Medulla oblongata (tissue), 1 donor: ENCODE results near the gene VWA5B1.
"Not testable (repeated sequence)": the region's sequence is repeated elsewhere in the genome, so short reads cannot be mapped to it uniquely, and the experiment has no call there.

Source experiments
- DNase-seq: peaks from one replicate; pipeline ENCODE4 v3.0.0-alpha.2; 2015; ENCODE audit errors: extremely low spot score

VWA5B1 gene

DNA sequence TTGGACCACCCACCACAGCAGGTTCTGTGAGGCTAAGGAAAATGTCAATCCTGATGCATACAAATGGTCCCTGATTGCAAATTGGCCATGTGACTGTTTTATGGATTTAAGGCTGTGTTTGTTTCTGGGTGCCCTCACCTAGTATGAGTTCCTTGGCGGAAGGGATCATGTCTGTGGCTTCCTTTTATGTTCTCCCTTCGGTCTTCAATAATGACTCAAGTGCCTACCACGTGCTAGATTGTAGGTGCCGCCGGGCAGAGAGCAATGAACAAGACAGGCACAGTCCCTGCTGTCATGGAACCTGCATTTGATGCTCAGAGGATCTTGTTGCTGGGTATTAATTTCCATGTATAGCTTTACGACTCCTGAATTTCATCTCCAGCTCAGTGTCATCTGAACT is 9.8 kb upstream of the VWA5B1 start:
- no peak for DNase-seq

DNA sequence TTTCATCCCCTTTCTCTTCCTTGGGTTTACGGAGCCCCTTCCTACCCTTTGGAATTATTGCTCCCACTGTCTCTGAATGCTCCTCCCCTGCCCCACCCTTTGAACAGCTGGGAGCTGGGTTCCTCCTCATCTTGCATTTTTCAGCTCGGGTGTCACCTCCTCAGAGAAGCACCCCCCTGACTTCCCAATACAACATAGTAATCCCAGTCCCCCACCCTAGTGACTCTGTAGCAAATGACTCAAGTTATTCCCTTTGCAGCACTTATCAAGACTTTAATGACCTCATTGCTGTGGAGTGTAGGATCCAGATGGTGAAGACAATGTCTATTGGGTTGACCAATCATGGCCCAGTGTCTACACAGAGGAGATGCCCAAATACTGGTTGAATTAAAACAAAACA is 8.9 kb upstream of the VWA5B1 start:
- DNase-seq, result no peak

DNA sequence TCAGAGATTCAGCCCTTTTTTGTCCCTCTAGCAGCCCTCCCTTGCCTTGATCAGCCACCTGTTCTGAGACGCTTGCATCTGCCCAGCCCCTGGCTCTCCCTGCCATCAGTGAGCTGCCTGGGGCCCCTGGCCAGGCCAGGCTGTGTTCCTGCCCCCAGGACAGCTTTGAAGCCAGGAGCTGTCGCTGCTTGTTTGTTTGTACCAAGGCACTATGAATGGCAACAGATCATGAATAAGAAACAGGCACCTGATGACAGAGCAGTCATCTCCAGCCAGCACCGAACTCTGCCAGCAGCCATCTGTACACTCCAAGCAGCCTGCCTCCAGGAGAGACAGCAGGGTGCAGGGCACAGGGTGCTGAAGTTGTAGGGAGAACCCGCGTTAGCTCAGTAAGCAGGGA is 8.1 kb upstream of the VWA5B1 start:
- peak; percentile 12 for DNase-seq

DNA sequence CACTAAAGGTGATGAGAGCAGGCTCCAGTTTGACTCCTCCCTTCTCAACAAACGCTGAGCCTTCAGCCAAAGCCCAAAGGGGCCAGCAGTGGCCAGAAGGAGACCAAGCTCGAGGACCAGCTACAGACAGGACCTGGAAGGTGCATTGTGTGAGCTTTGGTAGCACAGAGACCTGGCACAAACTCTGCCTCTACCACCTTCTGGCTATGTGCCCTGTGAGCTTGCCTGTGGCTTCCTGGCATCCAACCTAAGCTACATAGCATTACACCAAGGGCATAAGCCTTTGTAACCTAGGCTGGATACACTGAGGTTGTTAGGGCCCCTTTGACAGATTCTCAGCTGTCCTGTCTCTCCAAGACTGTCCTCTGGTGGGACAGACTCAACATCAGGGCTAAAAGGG is 6.6 kb upstream of the VWA5B1 start:
- no peak for DNase-seq

DNA sequence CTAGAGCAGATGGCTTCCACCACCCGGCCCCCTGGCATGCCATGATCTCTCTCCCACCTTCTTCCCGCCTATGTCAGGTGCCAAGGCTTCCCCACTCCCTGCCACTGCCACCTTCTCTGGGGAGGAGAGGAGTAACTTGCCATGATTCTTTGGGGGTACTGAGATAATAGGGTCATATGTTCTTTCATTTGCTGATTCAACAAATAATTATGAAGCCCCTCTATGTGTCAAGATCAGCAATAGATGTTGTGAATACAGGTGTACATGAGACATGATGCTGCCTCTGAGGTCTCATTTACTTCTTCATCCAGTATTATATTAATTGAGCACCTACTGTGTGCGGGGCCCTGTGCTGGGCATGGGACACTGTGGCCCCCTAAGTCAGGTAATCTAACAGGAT is 6.0 kb upstream of the VWA5B1 start:
- DNase-seq, result no peak

DNA sequence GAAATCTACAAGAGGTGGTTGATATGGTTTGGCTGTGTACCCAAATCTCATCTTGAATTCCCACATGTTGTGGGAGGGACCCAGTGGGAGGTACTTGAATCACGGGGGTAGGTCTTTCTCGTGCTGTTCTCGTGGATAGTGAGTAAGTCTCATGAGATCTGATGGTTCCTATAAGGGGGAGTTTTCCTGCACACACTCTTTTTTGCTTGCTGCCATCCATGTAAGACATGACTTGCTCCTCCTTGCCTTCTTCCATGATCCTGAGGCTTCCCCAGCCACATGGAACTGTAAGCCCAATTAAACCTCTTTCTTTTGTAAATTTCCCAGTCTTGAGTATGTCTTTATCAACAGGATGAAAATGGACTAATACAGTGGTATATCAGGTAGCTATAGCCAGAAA is 5.2 kb upstream of the VWA5B1 start:
- DNase-seq, result no peak

DNA sequence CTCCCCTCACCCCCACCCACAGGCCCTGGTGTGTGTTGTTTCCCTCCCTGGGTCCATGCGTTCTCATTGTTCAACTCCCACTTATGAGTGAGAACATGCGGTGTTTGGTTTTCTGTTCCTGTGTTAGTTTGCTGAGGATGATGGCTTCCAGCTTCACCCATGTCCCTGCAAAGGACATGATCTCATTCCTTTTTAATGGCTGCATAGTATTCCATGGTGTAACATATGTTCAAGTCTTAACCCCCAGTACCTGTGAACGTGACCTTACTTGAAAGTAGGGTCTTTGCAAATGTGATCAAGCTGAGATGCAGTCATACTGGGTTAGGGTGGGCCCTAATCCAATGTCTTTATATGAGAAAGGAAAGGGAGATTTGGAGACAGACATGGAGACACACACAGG is 3.0 kb upstream of the VWA5B1 start:
- not testable (repeated sequence) for DNase-seq

DNA sequence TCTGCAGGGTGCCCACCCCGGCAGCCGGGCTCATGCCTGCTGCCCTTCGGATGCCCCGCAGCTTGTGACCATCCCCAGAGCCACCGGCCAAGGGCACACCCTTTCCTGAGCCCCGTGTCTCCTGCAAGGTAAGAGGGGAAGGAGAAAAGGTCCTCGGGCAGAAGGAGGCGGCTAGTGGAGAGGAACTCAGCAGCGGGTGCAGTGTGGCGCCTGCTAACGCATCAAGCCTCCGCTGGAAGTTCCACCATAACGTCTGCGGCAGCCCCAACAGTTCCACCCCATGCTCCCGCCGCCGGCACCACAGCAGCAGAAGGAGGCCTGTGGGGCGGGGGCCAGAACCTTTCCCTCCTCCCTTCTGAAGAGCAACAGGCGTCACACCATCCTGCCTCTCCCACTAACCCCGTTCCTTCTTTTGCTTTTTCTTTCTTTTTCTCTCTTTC is 990 bp downstream of the VWA5B1 start:
- no peak for DNase-seq

DNA sequence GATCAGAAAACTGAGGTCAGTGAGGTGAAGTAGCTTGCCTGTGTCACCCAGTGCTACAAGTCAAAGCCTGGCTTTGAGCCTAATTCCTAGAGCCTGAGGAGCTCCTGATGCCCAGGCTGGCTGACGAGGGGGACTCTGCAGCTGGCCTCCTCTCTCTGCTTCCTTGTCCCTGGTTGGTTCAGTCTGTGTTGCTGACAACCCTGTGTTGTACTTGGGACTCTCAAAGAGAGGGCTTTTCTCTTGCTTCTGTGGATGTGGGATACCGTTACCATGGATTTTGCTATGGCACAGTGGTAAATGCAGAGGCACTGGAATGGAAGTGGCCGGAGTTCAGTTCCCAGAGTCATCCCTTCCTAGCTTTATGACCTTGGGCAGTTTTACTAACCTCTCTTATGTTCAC is 8.0 kb downstream of the VWA5B1 start:
- peak; percentile 45 for DNase-seq

DNA sequence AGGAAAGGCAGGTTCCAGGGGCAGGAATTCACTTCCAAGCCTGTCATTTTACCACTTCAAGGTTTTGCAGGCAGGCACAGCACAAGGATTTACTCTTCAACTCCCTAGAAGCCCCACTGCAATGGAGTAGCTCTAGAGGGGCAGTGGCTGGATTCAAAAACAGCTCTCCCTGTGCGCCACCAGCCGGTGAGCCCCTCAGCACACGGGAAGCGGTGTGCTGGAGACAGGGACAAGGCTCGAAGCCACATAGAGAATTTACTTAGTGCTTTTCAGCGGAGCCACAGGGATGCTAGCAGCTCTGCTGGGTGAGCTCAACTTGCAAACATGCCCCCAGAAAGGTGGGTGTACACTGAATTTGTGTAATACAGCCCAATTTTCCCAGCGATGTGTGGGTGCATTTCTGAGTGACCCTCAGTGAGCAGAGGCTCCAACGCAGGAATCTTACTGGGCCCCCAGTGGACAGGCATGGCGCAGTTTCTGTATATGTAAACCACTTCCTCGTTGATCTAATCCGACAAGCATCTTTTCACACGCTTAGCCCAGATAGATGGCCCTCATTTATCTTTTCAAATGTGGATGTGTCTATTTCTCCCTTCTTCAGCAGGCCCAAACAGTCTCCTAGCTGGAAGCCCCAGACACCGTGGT is 10.9 kb downstream of the VWA5B1 start:
- no peak for DNase-seq

DNA sequence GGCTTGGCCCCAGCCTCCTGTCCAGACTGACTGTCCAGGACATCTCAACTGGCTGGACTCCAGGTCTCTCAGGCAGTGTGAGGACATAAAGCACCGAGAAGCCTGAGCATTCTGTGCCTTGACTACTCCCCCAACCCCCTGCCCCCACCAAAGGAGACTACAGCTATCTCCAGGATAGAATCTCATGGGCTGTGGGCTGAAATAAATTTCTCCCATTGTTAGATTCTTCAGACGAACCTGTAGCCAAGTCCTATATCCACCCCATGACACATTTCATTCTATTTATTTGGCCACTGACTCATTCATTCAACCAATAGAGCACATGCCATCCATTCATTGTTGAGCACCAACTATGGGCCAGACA is 11.4 kb downstream of the VWA5B1 start:
- no peak for DNase-seq

DNA sequence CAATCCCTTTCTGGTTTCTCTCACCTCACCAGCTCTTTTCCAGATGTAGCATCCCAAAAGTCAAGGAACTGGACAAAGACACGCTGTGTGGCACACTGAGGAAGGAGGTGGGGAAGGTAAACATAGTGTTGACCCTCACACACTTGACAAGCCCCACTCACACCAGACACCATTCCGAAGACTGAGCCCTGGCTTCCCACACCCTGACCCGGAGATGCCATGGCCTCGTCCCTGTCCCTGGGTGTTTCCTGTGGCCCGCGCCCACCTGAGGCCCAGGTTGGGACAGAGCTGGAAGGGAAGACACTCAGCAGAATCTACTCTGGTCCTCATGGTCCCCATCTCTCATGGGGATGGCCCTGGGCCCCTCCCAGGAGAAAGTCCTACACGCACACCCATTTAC is 16.4 kb downstream of the VWA5B1 start:
- no peak for DNase-seq

DNA sequence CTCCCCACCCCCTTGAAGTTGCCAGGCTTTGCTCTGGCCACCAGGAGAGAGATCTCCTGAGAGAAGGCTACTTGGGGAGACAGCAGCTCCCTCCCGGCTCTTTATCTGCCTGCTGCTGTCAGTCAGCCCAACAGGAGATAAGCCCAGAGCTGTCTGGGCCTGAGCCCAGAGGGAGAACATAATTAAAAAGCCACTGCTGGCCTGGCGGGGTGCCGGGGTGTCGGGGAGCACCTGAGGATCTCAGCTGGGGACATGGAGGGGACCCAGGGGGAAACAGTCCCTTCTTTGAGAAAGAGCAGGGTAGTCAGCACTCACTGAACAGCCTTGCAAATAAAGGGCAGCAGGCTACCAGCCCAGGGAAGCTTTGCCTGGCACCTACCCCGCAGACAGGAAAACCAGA is 17.9 kb downstream of the VWA5B1 start:
- no peak for DNase-seq

DNA sequence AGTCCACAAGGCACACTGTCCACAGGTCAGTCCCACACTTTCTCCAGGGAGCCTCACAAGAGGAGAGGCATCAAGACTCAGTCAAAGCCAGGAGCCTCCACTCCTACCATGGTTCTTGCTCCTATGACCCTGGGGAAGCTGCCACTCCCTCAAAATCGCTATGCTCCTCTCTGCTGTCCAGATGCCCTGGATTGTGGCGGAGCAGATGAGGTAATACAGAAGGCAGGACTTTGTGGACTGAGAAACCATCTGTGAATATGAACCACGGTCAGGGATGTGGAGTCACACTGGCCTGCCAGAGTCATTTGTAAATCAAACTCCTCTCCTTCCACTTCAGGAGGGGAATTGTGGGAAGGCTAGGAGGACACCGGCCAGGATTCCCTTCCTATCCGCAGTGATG is 20.6 kb downstream of the VWA5B1 start:
- DNase-seq, result no peak

DNA sequence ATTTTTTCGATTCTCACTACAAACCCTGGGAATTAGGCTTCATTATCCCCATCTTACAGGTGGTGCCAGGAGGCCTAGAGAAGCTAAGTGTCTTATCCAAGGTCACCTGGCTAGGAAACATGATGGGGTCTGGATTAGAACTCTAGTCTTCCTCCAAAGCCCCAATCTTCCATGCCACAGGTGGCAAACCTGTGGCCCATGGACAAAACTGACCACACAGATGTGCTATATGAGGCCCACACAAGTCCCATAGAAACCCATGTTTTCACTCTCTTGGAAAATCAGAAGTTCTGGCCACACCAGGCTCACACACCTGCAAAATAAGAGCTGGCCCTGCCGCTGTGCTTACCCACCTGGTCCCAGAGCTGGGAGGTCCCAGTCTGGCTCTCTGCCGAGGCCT is 21.6 kb downstream of the VWA5B1 start:
- DNase-seq, result no peak

DNA sequence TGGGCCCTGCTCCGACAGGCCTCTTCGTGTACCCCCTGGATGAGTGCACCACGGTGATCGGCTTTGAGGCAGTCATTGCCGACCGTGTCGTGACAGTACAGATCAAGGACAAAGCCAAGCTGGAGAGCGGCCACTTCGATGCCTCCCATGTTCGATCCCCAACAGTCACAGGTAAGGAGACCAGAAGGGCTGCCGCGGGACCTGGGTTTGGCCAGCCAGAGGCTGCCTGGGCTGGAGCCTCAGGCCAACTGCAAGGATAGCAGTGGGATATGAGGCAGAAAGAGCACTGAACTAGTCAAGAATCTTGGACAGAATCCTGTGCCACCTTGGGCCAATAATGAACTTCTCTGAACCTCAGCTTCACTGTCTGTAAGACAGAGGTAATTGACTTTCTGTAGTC is 22.1 kb downstream of the VWA5B1 start:
- no peak for DNase-seq

DNA sequence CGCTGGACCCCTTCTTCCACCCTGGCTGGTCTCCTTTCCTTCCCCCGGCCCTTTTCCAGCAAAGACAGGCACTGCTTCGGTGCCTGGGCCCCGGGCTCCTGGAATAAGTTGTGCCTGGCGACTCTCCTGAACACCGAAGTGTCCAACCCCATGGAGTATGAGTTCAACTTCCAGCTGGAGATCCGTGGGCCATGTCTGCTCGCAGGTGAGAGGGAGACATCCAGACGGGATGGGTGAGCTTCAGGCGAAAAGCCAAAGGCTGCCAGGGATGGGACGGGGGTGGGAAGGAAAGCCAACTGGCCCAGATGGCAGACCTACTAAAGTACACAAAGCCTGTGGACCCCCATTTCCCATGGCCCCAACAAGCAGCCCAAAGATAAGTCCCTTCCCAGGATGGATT is 26.8 kb downstream of the VWA5B1 start:
- DNase-seq, result no peak

DNA sequence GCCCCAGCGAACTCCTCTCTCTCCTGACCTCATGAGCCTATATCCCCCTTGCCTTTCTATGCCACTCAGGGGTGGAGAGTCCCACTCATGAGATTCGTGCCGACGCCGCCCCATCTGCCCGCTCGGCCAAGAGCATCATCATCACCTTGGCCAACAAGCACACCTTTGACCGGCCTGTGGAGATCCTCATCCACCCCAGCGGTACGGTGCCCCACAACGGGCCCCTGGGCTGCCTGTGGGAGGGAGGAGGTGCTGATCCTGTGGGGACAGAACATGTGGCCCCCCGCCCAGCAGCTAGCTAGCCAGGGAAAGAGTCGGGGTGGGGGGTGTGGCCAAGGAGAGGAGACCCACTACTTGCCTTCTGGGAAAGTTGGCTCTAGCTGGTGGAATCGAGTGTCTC is 27.8 kb downstream of the VWA5B1 start:
- no peak for DNase-seq

DNA sequence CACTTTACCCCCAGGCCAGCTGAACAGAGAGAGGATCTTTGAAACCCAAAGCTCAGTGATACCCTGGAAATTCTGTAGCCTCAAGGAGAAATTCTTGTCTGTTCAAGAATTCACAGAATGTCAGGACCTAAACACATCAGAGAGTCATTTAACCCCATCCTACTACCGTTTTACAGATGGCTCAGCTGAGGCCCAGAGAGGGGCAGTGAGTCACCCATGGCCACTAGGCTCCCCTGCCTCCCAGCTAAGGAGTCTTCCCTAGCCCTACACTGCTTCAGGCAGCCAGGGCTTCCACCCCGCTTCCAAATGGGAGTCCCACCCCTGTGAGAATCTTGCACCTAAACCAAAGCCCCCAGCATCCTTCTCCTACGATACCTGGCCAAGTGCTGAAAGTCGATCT is 28.3 kb downstream of the VWA5B1 start:
- DNase-seq, result no peak

DNA sequence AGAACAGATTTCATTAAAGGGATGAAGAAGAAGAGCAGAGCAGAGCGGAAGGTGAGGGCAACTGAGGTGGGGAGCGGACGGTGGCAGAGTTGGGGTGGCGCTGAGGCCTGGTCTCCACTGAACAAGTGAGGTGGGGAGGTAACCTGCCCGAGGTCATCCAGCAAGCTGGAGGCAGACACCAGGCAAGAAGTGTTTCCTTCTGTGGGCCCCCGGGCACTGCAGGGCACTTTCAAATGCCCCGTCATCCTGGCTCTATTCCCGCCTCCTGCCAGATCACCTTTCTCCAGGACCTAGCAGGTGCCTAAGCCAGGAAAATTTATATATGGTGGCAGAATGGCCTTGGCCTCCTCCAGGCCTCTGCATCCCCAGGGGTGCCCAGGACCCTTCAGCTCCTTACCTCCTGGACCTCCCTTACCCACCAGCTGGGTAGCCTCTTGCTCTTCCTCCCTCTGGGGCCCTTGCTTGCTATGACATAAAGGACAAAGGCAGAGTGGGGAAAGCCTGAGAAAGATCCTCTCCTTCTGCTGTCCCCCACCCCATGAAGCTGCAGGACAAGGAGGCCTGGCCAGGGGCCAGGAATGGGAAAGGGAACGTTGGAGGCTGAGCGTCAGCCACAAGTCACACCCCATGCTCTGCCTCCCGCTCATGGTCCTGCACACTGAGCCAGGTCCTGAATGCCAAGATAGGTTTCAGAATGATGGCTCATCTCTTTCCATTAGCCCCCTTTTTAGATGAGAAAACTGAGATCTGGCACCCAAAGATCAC is 29.0 kb downstream of the VWA5B1 start:
- no peak for DNase-seq

DNA sequence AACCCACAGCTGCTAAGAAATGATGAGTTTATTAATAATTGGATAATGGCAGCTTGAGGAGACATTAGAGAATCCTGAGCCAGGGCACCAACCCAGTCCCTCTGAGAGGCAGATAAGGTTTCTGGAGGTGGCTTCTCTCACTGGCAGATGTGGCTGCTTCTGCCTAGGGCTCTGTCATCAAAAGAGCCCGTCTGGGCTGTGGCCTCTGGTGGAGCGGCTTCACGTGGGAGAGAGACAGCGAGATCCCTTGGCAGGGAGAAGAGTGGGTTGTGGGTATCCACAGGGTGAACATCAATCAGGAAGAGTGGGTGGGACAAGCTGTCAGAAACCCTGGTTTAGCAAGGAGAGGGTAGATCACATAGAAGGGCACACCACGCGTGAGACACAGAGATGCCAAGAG is 30.0 kb downstream of the VWA5B1 start:
- DNase-seq, result no peak

DNA sequence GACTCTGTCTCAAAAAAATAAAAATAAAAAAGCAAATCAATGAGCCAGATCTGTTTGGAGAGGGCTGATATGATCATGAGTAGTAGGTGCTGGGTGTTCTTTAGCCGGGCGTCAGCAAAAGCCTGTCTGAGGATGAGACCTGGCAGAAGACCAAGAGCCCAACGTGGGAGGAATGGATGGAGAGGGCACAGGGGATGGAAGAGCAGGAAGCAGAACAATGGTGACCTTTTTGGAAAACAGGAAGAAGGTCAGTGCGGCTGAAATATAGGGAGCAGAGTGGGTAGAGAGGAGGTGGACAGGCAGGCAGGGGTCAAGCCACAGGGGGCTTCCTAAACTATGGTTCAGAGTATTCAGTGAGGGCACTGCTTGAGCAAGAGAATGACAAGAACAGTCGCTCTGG is 30.9 kb downstream of the VWA5B1 start:
- no peak for DNase-seq

DNA sequence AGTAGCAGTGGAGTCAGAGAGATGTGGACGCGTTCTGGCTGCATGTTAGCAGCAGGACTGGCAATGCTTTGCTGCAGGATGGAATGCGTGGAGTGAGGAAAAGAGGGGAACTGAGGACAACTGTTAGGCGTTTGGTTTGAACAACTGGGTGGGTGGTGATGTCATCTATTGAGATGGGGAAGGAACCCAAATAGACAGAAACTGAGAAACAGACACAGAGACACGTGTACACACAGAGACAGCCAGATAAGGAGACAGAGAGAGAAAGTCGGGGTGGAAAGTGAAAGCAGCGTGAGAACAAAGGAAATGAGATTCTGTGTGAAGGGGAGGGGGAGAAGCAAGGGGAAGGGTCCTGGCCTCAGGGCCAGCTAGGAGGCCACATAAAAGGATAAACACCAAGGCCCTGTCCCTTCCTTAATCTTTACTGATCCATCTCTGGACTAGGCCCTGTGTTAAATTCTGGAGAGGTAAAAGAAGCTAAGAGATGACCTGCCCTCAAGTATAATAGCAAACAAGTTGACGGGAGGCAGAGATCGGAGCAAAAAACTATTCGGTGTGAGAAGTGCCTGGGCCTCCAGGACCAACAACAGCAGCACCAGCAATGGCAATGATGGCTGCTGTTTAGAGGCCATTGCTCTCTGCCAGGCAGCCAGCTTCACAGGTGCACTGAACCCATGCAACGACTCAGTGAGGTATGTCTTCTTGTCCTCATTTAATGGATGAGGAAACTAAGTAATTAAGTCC is 31.6 kb downstream of the VWA5B1 start:
- DNase-seq, result peak; percentile 57
